ENCODE data around the gene SPRY2. TPM values are rescaled to one million over a fixed set of nuclear protein-coding genes. Genes with fewer than 3 reads are reported as not detected.
A peak's percentile ranks its signal among the peaks of the same experiment; 100 is the strongest.

The SPRY2 gene
- total and polyA plus RNA-seq, 2 donors (not counting 3 experiments of a cell fraction or from before 2014, with no cell fraction given): 26.2 to 52.3 TPM

DNA sequence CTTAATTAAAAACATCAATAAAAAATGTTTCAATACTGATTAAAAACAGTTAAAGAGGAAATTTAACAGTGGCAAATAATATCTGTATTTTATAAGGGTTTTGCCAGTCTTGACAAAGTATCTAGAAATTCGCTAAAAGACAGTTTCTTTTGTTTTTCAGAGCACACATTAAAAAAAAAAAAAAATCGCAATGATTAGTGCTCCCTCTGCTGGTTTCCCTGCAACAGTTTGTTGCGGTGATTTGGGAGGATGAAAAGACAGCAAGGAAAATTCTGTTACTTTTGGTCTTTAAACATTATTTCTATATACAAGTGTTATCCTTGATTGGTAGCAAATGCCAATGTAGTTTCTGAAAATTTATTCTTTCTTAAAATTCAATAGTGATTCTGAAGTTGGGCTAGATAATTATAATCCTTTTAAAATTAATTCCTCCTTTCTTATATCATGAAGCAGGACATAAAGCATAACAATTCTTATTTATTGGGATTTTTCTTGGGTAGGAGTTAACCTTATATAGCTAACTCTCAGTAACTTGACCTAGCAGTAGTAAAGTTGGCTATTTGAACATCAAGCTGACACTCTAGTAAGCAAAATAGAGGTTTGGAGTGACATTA lies 23.1 kb upstream of the SPRY2 start:
- H3K9ac ChIP-seq (replicated peaks; ENCODE audit: extremely low read depth, insufficient read depth, low read length): no peak overlapping the region
- H3K36me3 ChIP-seq (ENCODE audit: control insufficient read depth in 2 of 2, extremely low read depth in 1 of 2, insufficient read depth in 2 of 2, low read length in 2 of 2): no peaks in the 10 kb centered on the region
- BruUV-seq (replicated peaks): no TSS peak
- FAIRE-seq: peak; percentile 38
- no peaks in the 10 kb centered on the region for H4K20me1 ChIP-seq (replicated peaks; ENCODE audit: control insufficient read depth, extremely low read depth, insufficient read depth, low read length)
- ChIA-PET POLR2A (no interaction called here), CTCF (interaction anchor here (1.0 to 2.5 kb wide), 5 partner anchors 22 to 685 kb away, joined by 3 to 16 read pairs (median 5); no protein-coding TSS in a partner anchor)
- peaks cover 5% of the 10 kb centered on the region for H3K4me1 ChIP-seq (ENCODE audit: control insufficient read depth, extremely low read depth, insufficient read depth, low read length)
- peak overlapping the region; percentile 76 for H3K4me2 ChIP-seq (ENCODE audit: insufficient read depth, low read length)
- dilution Hi-C loops (cut with MboI; ENCODE audit: extremely low pct_ligation_motif_present, low sequenced_read_pairs) (no loop called here), intact Hi-C loops (cut with micrococcal nuclease) (loop anchor here (1.0 to 5.0 kb wide), 8 partner anchors 188 to 815 kb away; no protein-coding TSS in a partner anchor)
- peak; percentile 46 for DNase-seq (ENCODE audit: low read depth, low spot score)
- H2AFZ ChIP-seq (ENCODE audit: low read depth, low read length): no peak overlapping the region
- no peaks in the 10 kb centered on the region for H3K9me3 ChIP-seq (replicated peaks; ENCODE audit: control insufficient read depth, insufficient read depth, low read length)
- H3K9me1 ChIP-seq (replicated peaks; ENCODE audit: control insufficient read depth, extremely low read depth, insufficient read depth, low read length): no peaks in the 10 kb centered on the region
- H3K27ac ChIP-seq (ENCODE audit: insufficient read depth, low read depth, low read length): no peak overlapping the region
- TF ChIP-seq FOS (IDR thresholded peaks at IDR 0.05; ENCODE audit: borderline replicate concordance, insufficient read depth, low read length) (no peak), MAX (IDR thresholded peaks at IDR 0.05; ENCODE audit: insufficient read depth, insufficient read length) (no peak), MYC (IDR thresholded peaks at IDR 0.05; ENCODE audit: low read depth, low read length) (no peak)
- TF ChIP-seq, protein P1, sequence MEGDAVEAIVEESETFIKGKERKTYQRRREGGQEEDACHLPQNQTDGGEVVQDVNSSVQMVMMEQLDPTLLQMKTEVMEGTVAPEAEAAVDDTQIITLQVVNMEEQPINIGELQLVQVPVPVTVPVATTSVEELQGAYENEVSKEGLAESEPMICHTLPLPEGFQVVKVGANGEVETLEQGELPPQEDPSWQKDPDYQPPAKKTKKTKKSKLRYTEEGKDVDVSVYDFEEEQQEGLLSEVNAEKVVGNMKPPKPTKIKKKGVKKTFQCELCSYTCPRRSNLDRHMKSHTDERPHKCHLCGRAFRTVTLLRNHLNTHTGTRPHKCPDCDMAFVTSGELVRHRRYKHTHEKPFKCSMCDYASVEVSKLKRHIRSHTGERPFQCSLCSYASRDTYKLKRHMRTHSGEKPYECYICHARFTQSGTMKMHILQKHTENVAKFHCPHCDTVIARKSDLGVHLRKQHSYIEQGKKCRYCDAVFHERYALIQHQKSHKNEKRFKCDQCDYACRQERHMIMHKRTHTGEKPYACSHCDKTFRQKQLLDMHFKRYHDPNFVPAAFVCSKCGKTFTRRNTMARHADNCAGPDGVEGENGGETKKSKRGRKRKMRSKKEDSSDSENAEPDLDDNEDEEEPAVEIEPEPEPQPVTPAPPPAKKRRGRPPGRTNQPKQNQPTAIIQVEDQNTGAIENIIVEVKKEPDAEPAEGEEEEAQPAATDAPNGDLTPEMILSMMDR (IDR thresholded peaks at IDR 0.05; ENCODE audit: extremely low read depth in 1 of 2, insufficient read depth in 1 of 2, low read depth in 1 of 2, low read length in 2 of 2): peak; percentile 62 to 65
- H3K4me3 ChIP-seq (replicated peaks in 1 of 3; ENCODE audit: insufficient read depth in 1 of 3, low read depth in 1 of 3, low read length in 3 of 3): peak overlapping the region in 1 of 3 experiments; percentile 34
- no peaks in the 10 kb centered on the region for H3K27me3 ChIP-seq (ENCODE audit: control insufficient read depth in 2 of 2, insufficient read depth in 2 of 2, low read length in 2 of 2)
- no peaks in the 10 kb centered on the region for H3K79me2 ChIP-seq (ENCODE audit: control insufficient read depth, insufficient read depth, low read length)
